ENCODE results near the gene BAHCC1. TPM values are rescaled to one million over a fixed set of nuclear protein-coding genes. Genes with fewer than 3 reads are reported as not detected.

The BAHCC1 gene
- total and polyA plus RNA-seq, 3 experiments from 2014 or later, result not detected

DNA sequence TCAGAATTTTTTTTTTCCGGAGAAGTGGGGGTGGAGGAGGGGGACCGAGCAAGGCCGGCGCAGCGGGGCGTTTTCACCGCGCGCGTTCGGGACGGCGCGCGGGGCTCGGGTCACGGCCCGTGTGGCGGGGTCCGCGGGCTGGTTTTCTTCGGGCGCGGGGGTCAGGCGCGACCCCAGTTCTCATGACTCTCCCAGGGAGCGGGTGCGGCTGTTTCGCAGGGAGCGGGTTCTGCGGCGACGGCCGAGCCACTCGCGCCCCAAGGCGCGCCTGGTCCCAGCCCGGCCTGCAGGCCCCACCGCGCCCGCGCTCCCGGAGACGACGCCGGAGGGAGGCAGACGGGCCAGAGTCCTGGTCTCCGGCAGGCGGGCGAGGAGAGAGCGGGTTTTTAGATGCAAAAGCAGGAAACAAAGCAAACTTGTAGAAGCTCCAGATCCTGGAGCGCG, 1.0 kb downstream of the BAHCC1 start:
- no peak for DNase-seq
- POLR2A ChIA-PET, result interaction anchor here (0.6 kb wide), 1 partner anchor 104 kb away, joined by 3 read pairs; no protein-coding TSS in a partner anchor
- Histone ChIP-seq H3K4me3 (ENCODE audit: low read length) (peak overlapping the region; percentile 12), H3K36me3 (ENCODE audit: insufficient read depth, low read length) (no peaks in the 10 kb centered on the region), H3K27ac (ENCODE audit: low read depth, low read length) (no peak overlapping the region), H3K9me3 (ENCODE audit: low read length) (no peaks in the 10 kb centered on the region), H3K4me1 (ENCODE audit: insufficient read depth, low read length) (peaks cover 57% of the 10 kb centered on the region), H3K27me3 (ENCODE audit: insufficient read depth, low read length, poor library complexity, severe bottlenecking) (peaks cover 78% of the 10 kb centered on the region)
- Mint-ChIP-seq H3K27ac (no peak overlapping the region), H3K27me3 (peaks cover 59 to 69% of the 10 kb centered on the region in 2 donors), H3K4me3 (peak overlapping the region in 3 of 7 donors; percentile 51 to 76 (median 55)), H3K9me3 (peaks cover 0 to 6% (median 2%) of the 10 kb centered on the region in 5 donors), H3K4me1 (peaks cover 27 to 43% (median 30%) of the 10 kb centered on the region in 3 donors), H3K36me3 (no peaks in the 10 kb centered on the region)
- CTCF ChIA-PET, result no interaction called here

DNA sequence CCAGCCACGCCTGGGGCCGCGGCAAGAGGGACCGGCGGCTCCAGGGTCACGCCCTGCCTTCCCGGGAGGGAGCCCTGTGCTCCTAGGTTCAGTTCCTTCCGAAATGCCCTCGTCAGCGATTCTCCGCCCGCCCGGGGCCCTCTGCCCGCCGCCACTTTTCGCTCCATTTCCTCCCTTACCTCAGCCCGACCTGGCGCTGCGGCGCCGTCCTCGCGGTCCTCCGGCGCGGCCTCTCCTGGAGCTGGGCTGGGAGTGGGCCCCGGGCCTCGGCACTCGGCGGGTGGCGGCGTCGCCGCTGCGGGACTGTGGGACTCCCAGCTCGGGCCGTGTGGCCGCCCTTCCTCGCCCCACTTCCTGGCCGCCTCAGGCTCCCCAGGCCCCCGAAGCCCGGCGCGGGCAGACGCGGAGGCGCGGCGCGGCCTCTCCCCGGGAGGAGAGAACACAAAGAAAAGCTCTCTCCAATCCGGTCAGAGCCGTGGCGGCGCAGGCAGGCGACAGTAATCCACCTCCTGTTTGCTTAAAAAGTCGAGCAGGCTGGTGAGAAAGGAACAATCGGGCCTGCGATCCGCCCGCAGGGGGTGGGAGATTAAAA, 1.6 kb downstream of the BAHCC1 start:
- Histone ChIP-seq H3K27me3 (ENCODE audit: insufficient read depth, low read length, poor library complexity, severe bottlenecking) (peaks cover 82% of the 10 kb centered on the region), H3K4me1 (ENCODE audit: insufficient read depth, low read length) (peaks cover 57% of the 10 kb centered on the region), H3K36me3 (ENCODE audit: insufficient read depth, low read length) (no peaks in the 10 kb centered on the region), H3K4me3 (ENCODE audit: low read length) (peak overlapping the region; percentile 12), H3K27ac (ENCODE audit: low read depth, low read length) (no peak overlapping the region), H3K9me3 (ENCODE audit: low read length) (no peaks in the 10 kb centered on the region)
- H3K4me3 Mint-ChIP-seq, result peak overlapping the region; percentile 24 to 76 (median 55)
- DNase-seq, result peak in 4 of 5 donors; percentile 21 to 39 (median 26)
- peak overlapping the region in 2 of 8 donors; percentile 14 to 56 for H3K27ac Mint-ChIP-seq
- H3K36me3 Mint-ChIP-seq, result no peaks in the 10 kb centered on the region
- ChIA-PET CTCF (no interaction called here), POLR2A (interaction anchor here (0.6 to 0.8 kb wide), 4 partner anchors 15 to 105 kb away, joined by 3 to 6 read pairs (median 3); no protein-coding TSS in a partner anchor)
- H3K27me3 Mint-ChIP-seq, result peaks cover 59 to 67% of the 10 kb centered on the region in 2 donors
- H3K4me1 Mint-ChIP-seq, result peaks cover 27 to 43% (median 30%) of the 10 kb centered on the region in 3 donors
- peaks cover 0 to 6% (median 2%) of the 10 kb centered on the region in 5 donors for H3K9me3 Mint-ChIP-seq

GRCh38 chr17:81397314-81398175, 2.3 kb downstream of the BAHCC1 start:
- ChIA-PET POLR2A (interaction anchor here (0.6 to 1.0 kb wide), 6 partner anchors 15 to 111 kb away, joined by 3 to 6 read pairs (median 3); no protein-coding TSS in a partner anchor), CTCF (no interaction called here)
- Histone ChIP-seq H3K36me3 (ENCODE audit: insufficient read depth, low read length) (no peaks in the 10 kb centered on the region), H3K4me1 (ENCODE audit: insufficient read depth, low read length) (peaks cover 57% of the 10 kb centered on the region), H3K9me3 (ENCODE audit: low read length) (no peaks in the 10 kb centered on the region), H3K27ac (ENCODE audit: low read depth, low read length) (no peak overlapping the region), H3K27me3 (ENCODE audit: insufficient read depth, low read length, poor library complexity, severe bottlenecking) (peaks cover 84% of the 10 kb centered on the region), H3K4me3 (ENCODE audit: low read length) (peak overlapping the region; percentile 12)
- Mint-ChIP-seq H3K27me3 (peaks cover 59 to 67% of the 10 kb centered on the region in 2 donors), H3K9me3 (peaks cover 0 to 6% (median 2%) of the 10 kb centered on the region in 5 donors), H3K4me1 (peaks cover 27 to 43% (median 30%) of the 10 kb centered on the region in 3 donors), H3K27ac (peak overlapping the region in 3 of 8 donors; percentile 29 to 96 (median 61)), H3K36me3 (no peaks in the 10 kb centered on the region), H3K4me3 (peak overlapping the region; percentile 9 to 80 (median 57))
- DNase-seq, result no peak

GRCh38 chr17:81398176-81398831, 3.0 kb downstream of the BAHCC1 start:
- Histone ChIP-seq H3K27me3 (ENCODE audit: insufficient read depth, low read length, poor library complexity, severe bottlenecking) (peaks cover 82% of the 10 kb centered on the region), H3K4me1 (ENCODE audit: insufficient read depth, low read length) (peaks cover 57% of the 10 kb centered on the region), H3K27ac (ENCODE audit: low read depth, low read length) (peak overlapping the region; percentile 54), H3K4me3 (ENCODE audit: low read length) (no peak overlapping the region), H3K9me3 (ENCODE audit: low read length) (no peaks in the 10 kb centered on the region), H3K36me3 (ENCODE audit: insufficient read depth, low read length) (no peaks in the 10 kb centered on the region)
- peak overlapping the region; percentile 55 to 95 (median 86) for H3K4me3 Mint-ChIP-seq
- peaks cover 27 to 40% (median 30%) of the 10 kb centered on the region in 3 donors for H3K4me1 Mint-ChIP-seq
- ChIA-PET CTCF (no interaction called here), POLR2A (interaction anchor here (0.6 to 1.0 kb wide), 3 partner anchors 43 to 110 kb away, joined by 3 to 5 read pairs (median 3); no protein-coding TSS in a partner anchor)
- peaks cover 63 to 70% of the 10 kb centered on the region in 2 donors for H3K27me3 Mint-ChIP-seq
- DNase-seq, result no peak
- no peaks in the 10 kb centered on the region for H3K36me3 Mint-ChIP-seq
- peaks cover 0 to 3% (median 2%) of the 10 kb centered on the region in 5 donors for H3K9me3 Mint-ChIP-seq
- peak overlapping the region in 5 of 8 donors; percentile 29 to 96 (median 61) for H3K27ac Mint-ChIP-seq

- Mint-ChIP-seq H3K27me3 (peaks cover 67 to 72% of the 10 kb centered on the region in 2 donors), H3K4me3 (peak overlapping the region; percentile 81 to 95 (median 86)), H3K36me3 (no peaks in the 10 kb centered on the region), H3K4me1 (peaks cover 26 to 39% (median 29%) of the 10 kb centered on the region in 3 donors), H3K27ac (peak overlapping the region in 5 of 8 donors; percentile 29 to 80 (median 75)), H3K9me3 (peaks cover 0 to 3% (median 2%) of the 10 kb centered on the region in 5 donors)
- CTCF ChIA-PET, result no interaction called here
- Histone ChIP-seq H3K4me1 (ENCODE audit: insufficient read depth, low read length) (peaks cover 55% of the 10 kb centered on the region), H3K36me3 (ENCODE audit: insufficient read depth, low read length) (no peaks in the 10 kb centered on the region), H3K9me3 (ENCODE audit: low read length) (no peaks in the 10 kb centered on the region), H3K27ac (ENCODE audit: low read depth, low read length) (peak overlapping the region; percentile 54), H3K27me3 (ENCODE audit: insufficient read depth, low read length, poor library complexity, severe bottlenecking) (peaks cover 86% of the 10 kb centered on the region), H3K4me3 (ENCODE audit: low read length) (no peak overlapping the region)
- POLR2A ChIA-PET, result no interaction called here
- no peak for DNase-seq
These were observed 3.7 kb downstream of the BAHCC1 start for GRCh38 chr17:81398832-81399411.

GRCh38 chr17:81399481-81400153, 4.4 kb downstream of the BAHCC1 start:
- CTCF ChIA-PET, result no interaction called here

More at GRCh38 chr17:81399481-81400153, 4.4 kb downstream of the BAHCC1 start:
- Mint-ChIP-seq H3K4me1 (peaks cover 21 to 32% (median 22%) of the 10 kb centered on the region in 3 donors), H3K27ac (peak overlapping the region in 1 of 8 donors; percentile 65), H3K4me3 (peak overlapping the region in 6 of 7 donors; percentile 85 to 96 (median 88)), H3K9me3 (peaks cover 0 to 3% (median 0%) of the 10 kb centered on the region in 5 donors), H3K36me3 (no peaks in the 10 kb centered on the region), H3K27me3 (peaks cover 67 to 70% of the 10 kb centered on the region in 2 donors)
- Histone ChIP-seq H3K9me3 (ENCODE audit: low read length) (no peaks in the 10 kb centered on the region), H3K27me3 (ENCODE audit: insufficient read depth, low read length, poor library complexity, severe bottlenecking) (peaks cover 80% of the 10 kb centered on the region), H3K4me3 (ENCODE audit: low read length) (peak overlapping the region; percentile 28), H3K27ac (ENCODE audit: low read depth, low read length) (peak overlapping the region; percentile 51), H3K36me3 (ENCODE audit: insufficient read depth, low read length) (no peaks in the 10 kb centered on the region), H3K4me1 (ENCODE audit: insufficient read depth, low read length) (peaks cover 48% of the 10 kb centered on the region)
- DNase-seq, result no peak
- POLR2A ChIA-PET, result no interaction called here
